Measurements from ENCODE around the gene CDH4. TPM values are rescaled to one million over a fixed set of nuclear protein-coding genes. Genes with fewer than 3 reads are reported as not detected.

Gene CDH4
- total RNA-seq, 1 donor from 2014 or later: 12.1 TPM

DNA sequence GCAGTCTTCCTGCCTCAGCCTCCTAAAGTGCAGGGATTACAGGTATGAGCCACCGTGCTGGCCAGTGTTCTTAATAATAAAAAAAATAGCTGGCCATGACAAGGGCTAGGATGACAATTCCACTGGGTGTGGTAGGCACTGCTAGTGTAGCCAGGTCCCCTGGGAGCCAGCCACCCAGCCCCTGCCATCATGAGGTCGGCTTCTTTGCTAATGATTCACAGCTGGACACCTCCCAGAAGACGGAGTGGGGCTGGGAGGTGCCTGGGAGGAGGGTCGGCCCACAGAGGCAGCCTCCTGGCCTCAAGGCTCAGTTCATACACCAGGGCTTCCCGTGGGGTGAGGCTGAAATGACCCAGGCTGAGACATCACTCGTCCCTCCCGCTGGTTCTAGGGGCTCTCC, 583.2 kb downstream of the CDH4 start:
- H3K36me3 ChIP-seq (ENCODE audit: control insufficient read depth, insufficient read depth, low read length): no peaks in the 10 kb centered on the region
- DNase-seq (ENCODE audit: low read depth): no peak
- no peak for FAIRE-seq
- H3K4me3 ChIP-seq (ENCODE audit: low read depth, low read length): no peak overlapping the region
- no peaks in the 10 kb centered on the region for H3K27me3 ChIP-seq (ENCODE audit: control insufficient read depth, insufficient read depth, low read length)
- TF ChIP-seq, protein P1, sequence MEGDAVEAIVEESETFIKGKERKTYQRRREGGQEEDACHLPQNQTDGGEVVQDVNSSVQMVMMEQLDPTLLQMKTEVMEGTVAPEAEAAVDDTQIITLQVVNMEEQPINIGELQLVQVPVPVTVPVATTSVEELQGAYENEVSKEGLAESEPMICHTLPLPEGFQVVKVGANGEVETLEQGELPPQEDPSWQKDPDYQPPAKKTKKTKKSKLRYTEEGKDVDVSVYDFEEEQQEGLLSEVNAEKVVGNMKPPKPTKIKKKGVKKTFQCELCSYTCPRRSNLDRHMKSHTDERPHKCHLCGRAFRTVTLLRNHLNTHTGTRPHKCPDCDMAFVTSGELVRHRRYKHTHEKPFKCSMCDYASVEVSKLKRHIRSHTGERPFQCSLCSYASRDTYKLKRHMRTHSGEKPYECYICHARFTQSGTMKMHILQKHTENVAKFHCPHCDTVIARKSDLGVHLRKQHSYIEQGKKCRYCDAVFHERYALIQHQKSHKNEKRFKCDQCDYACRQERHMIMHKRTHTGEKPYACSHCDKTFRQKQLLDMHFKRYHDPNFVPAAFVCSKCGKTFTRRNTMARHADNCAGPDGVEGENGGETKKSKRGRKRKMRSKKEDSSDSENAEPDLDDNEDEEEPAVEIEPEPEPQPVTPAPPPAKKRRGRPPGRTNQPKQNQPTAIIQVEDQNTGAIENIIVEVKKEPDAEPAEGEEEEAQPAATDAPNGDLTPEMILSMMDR (IDR thresholded peaks at IDR 0.05; ENCODE audit: insufficient read depth, low read length, severe bottlenecking): no peak

DNA sequence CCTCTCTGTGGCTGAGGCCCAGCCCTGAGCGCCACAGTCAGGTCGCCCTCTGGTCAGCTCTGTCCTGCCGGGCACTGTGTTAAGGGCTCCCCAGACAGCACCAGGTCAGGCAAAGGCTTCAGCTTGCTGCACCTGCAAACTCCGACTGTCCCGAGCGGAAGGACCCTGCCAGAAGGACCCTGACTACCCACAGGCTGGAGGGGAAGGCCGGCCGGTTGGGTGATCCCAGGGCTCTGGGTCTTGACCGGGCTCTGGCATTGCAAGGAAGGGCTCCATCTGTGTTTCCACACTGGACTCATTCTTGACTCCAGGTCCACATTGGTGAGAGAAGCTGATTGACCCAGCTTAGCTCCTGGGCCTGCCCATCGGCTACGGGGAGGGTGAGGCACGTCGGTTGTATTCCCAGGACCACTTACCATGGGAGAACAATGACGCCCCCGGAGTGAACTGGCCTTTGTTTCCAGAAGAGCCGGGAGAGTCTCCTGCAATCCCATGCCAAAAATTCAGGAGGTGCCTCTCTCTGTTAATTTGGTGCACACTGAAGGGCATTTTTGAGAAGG, 583.8 kb downstream of the CDH4 start:
- no peaks in the 10 kb centered on the region for H3K27me3 ChIP-seq (ENCODE audit: control insufficient read depth, insufficient read depth, low read length)
- DNase-seq (ENCODE audit: low read depth): no peak
- TF ChIP-seq, protein P1 (IDR thresholded peaks at IDR 0.05; ENCODE audit: insufficient read depth, low read length, severe bottlenecking): no peak
- no peaks in the 10 kb centered on the region for H3K36me3 ChIP-seq (ENCODE audit: control insufficient read depth, insufficient read depth, low read length)
- FAIRE-seq: no peak
- no peak overlapping the region for H3K4me3 ChIP-seq (ENCODE audit: low read depth, low read length)

DNA sequence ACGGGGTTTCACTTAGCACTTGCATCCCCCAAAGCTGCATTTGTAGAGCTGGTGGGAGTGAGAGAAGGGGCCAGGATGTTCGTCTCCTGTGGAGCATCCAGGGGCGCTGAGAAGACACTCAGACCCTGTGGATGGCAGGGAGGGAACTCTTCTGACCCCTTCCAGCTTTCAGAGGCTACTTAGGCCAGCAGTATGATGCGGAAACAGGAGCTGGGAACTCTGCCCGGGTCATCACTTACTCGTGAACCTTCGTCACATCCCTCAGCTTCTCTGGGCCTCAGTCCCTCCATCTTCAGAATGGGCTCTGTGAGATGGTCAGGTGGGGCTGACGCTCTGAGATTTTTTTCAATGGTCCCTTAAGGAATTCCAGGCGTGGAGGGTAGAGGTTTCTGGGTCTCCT, 585.1 kb downstream of the CDH4 start:
- Histone ChIP-seq H3K4me3 (ENCODE audit: low read depth, low read length) (no peak overlapping the region), H3K36me3 (ENCODE audit: control insufficient read depth, insufficient read depth, low read length) (no peaks in the 10 kb centered on the region), H3K27me3 (ENCODE audit: control insufficient read depth, insufficient read depth, low read length) (no peaks in the 10 kb centered on the region)
- DNase-seq (ENCODE audit: low read depth) (no peak), FAIRE-seq (no peak)
- TF ChIP-seq, protein P1 (IDR thresholded peaks at IDR 0.05; ENCODE audit: insufficient read depth, low read length, severe bottlenecking): no peak

DNA sequence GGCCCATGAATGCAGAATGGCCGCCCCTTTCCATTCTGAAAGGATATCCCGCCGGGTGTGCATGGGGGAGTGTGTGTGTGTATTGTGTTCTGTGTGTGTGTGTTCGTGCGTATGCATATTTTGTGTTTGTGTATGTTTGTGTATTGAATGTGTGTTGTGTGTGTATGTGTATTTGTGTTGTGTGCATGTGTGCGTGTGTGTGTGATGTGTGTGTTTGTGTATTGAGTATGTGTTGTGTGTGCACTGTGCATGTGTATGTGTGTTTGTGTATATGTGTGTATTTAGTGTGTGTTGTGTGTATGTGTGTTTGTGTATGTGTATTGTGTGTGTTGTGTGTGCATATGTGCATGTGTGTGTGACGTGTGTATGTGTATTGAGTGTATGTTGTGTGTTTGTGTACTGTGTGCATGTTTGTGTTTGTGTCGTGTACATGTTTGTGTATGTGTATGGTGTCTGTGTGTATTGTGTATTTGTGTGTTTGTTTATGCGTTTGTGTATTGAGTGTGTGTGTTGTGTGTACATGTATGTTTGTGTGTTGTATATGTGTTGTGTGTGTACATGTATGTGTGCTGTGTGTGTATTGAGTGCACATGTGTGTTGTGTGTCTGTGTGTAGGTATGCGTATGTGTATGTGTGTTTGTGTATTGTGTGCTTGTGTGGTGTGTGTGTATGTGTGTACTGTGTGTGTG, 587.3 kb downstream of the CDH4 start:
- H3K36me3 ChIP-seq (ENCODE audit: control insufficient read depth, insufficient read depth, low read length): no peaks in the 10 kb centered on the region
- H3K27me3 ChIP-seq (ENCODE audit: control insufficient read depth, insufficient read depth, low read length): no peaks in the 10 kb centered on the region
- DNase-seq (ENCODE audit: low read depth) (no peak), FAIRE-seq (peak; percentile 93)
- TF ChIP-seq, protein P1 (IDR thresholded peaks at IDR 0.05; ENCODE audit: insufficient read depth, low read length, severe bottlenecking): no peak
- no peak overlapping the region for H3K4me3 ChIP-seq (ENCODE audit: low read depth, low read length)

DNA sequence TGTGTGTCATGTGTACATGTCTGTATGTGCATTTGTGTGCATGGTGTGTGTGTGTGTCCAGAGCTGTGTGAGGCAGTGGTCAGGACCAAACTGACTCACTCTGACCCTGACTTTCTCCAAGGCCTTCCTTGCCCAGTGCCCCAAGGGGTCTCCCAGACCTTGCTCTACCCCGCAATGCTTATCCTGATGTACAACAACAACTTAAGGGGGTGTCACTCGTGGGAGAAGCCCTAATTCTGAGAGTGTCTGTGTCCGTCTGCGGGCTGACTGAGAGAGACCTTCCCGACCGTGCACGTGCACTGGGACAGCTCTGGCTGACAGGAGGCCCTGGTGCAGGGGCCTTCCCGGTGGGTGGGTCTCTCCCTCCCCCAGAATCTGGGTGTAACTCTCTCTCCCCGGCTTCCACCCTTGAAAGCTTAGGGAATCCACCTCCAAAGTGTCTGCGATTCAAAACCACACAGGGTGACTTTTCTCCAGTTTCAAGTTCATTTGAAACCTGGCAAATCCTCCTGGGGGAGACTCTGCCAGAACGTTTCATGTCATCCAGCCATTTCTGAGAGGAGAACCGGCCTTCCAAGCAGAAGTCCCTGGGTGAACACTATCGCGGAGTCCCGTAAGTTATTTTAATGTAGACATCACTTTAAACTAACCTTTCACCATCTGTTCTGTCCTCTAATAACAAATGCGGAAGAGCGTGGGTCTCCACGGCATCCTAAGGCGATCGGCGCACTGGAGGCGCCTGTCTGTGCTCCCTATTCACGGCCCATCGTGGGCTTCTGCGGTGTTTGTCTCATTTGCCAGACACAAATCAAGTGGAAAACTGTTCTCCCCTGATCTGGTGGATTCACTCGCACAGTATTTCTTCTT, 588.1 kb downstream of the CDH4 start:
- TF ChIP-seq, protein P1 (IDR thresholded peaks at IDR 0.05; ENCODE audit: insufficient read depth, low read length, severe bottlenecking): no peak
- Histone ChIP-seq H3K36me3 (ENCODE audit: control insufficient read depth, insufficient read depth, low read length) (no peaks in the 10 kb centered on the region), H3K4me3 (ENCODE audit: low read depth, low read length) (no peak overlapping the region), H3K27me3 (ENCODE audit: control insufficient read depth, insufficient read depth, low read length) (no peaks in the 10 kb centered on the region)
- FAIRE-seq: no peak
- no peak for DNase-seq (ENCODE audit: low read depth)
